ENCODE data around the gene GATAD2A.

GRCh38 chr19:19417046-19417445 lies 11.6 kb downstream of the GATAD2A start:
- TF ChIP-seq RAD21 (IDR thresholded peaks at IDR 0.05) (no peak), CTCF (IDR thresholded peaks at IDR 0.05; ENCODE audit: low read depth, low read length, missing input control) (no peak), YY1 (IDR thresholded peaks at IDR 0.05) (no peak)
